ENCODE results near the gene MARCHF2.

Gene MARCHF2

GRCh38 chr19:8386990-8387389 lies 26.1 kb upstream of the MARCHF2 start:
- no peak for DNase-seq (ENCODE audit: extremely low read depth in 1 of 2, low read depth in 1 of 2)

GRCh38 chr19:8387688-8388611 lies 25.2 kb upstream of the MARCHF2 start:
- DNase-seq (ENCODE audit: extremely low read depth in 1 of 2, low read depth in 1 of 2), result no peak

DNA sequence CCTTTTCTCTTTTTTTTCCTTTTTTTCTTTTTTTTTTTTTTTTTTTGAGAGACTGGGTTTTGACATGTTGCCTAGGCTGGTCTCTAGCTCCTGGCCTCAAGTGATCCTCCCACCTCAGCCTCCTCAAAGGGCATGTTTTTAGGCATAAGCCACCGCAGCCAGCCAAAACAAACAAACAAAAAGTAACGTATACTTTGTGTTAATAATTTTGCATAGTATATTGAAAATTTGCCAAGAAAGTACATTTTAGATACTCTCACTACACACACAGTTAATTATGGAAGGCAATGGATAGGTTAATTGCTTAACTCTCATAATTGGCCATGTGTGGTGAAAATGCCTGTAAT lies 24.5 kb upstream of the MARCHF2 start:
- no peak for DNase-seq (ENCODE audit: extremely low read depth in 1 of 2, low read depth in 1 of 2)

DNA sequence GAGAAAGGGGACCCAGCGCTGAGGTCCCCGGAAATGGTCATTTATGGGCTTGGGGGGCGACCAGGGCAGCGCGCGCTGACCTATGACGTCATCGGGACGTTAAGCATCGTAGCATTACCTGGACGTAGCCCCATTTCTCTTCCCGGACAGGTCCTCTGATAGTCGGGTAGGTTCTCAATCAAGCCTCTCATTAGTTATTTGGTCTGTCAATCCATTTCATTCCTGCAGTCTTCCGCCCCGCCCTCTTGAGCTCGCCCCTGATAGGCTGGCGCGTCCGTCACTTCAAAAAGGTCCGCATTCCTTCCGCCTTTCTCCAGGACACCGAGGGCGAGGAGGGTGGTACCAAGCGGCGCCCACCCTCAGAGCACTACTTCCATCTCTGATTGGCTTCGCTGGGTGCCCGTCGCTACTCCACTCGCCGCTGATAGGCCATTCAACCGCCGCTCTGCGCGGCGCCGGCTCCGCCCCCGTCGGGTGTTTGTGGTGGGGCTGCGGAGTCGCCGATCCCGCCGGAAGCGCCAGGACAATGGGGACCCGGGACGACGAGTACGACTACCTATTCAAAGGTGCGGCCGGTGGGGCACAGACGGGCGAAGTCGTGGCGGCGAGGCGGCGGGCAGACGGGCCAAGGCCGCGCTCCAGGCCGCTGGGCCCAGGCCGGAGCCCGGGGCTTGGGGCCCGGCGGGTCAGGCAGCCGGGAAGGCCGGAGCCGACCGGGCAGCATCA lies 23.1 kb upstream of the MARCHF2 start, which contains the start of gene RAB11B:
Gene RAB11B, plus strand, starts transcription at position 470 of the 726 bp plus-strand sequence. Its CDS starts 57 bp downstream, at position 527.
- DNase-seq (ENCODE audit: extremely low read depth in 1 of 2, low read depth in 1 of 2), result peak; percentile 97 to 99

DNA sequence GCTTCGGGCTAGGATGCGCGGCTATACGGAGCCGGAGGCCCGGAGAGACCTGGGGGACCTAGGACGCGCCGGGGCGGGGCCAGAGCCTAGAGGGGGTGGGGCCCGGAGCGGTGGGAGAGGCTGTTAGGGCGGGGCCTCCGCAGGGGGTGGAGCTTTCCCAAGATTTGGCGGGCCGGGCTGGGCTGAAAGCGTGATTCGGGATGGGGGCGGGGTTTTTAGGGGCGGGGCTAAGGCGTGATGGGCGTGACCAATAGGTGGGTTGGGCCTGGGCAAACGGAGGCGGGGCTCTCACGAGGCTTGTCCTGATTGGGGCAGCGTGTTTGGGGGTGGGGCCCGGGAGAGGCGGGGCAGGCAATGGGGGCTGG lies 22.5 kb upstream of the MARCHF2 start:
- DNase-seq (ENCODE audit: extremely low read depth in 1 of 2, low read depth in 1 of 2), result peak; percentile 87 to 92

GRCh38 chr19:8391198-8392016 lies 21.7 kb upstream of the MARCHF2 start:
- DNase-seq (ENCODE audit: extremely low read depth in 1 of 2, low read depth in 1 of 2), result no peak

- no peak for DNase-seq (ENCODE audit: extremely low read depth in 1 of 2, low read depth in 1 of 2)
These were observed 21.0 kb upstream of the MARCHF2 start for GRCh38 chr19:8392017-8392591.

DNA sequence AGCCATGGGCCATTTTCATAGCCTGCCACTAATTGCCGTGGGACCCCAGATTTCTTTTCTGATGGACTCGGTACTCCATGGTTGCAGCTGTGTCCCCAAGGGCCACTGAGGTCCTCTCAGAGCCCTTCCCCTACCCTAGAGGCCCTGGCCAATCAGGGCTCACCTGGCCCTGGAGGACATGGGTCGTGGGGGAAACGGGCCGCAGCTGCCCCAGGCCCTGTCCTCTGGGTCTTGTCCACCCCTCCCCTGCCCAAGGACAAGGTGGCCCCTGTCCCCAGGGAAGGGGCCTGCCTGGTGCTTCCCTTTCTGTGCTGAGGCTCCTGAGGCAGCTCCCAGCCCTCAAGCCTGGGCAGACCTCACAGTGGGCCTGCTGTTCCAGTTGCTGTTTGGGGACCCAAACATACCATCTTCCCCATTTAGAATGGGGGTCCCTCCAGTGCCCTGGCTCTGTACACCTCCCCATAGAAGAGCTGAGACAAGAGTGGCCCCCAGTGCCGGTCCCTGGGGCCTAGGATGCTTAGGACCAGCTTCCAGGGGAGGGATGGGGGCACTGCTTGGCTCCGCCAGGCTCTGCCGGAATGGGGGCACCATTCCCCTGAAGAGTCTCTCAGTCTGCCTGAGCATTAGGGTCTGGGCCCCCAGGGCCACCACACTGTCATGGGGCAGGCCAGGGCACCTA lies 19.8 kb upstream of the MARCHF2 start:
- no peak for DNase-seq (ENCODE audit: extremely low read depth in 1 of 2, low read depth in 1 of 2)

DNA sequence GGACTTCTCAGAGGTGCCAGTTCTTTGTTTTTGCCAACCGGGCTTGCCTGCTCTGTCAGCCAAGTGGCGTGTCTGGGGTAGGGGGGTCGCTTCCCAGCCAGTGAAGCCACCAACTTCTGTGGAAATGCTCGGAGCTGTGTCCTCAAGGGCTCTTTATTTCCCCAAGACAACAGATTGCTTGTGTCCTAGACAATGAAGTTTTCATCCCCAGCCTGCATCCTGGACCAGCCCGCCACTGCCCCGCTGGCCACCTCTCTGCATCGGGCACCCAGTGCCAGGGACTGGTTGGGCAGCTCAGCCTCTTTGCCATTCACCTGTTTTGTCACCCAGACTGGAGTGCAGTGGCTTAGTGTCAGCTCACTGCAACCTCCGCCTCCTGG lies 19.2 kb upstream of the MARCHF2 start:
- no peak for DNase-seq (ENCODE audit: extremely low read depth in 1 of 2, low read depth in 1 of 2)

DNA sequence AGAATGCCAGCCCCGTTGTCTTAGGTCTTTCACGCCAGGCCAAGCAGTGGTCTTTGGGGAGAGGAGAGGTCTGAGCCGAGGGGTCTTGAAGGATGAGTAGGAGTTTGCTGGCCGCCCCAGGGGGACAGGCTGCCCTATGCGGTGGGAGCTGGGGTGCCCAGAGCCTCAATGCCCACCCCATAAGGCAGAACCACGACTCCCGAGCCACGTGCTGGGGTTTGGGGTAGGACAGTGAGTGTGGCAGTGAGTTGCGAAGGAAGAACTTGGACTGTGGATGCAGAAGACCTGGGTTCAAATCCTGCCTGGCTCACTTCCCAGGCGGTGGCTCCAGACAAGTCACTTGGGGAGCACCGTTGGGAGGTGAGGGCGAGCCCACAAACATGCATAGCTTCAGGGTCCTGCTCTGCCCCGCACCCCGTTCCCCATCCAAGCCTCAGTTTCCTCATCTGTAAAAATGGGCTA lies 17.5 kb upstream of the MARCHF2 start:
- DNase-seq (ENCODE audit: extremely low read depth in 1 of 2, low read depth in 1 of 2), result no peak

GRCh38 chr19:8396185-8396562 lies 16.9 kb upstream of the MARCHF2 start:
- DNase-seq (ENCODE audit: extremely low read depth in 1 of 2, low read depth in 1 of 2), result no peak

DNA sequence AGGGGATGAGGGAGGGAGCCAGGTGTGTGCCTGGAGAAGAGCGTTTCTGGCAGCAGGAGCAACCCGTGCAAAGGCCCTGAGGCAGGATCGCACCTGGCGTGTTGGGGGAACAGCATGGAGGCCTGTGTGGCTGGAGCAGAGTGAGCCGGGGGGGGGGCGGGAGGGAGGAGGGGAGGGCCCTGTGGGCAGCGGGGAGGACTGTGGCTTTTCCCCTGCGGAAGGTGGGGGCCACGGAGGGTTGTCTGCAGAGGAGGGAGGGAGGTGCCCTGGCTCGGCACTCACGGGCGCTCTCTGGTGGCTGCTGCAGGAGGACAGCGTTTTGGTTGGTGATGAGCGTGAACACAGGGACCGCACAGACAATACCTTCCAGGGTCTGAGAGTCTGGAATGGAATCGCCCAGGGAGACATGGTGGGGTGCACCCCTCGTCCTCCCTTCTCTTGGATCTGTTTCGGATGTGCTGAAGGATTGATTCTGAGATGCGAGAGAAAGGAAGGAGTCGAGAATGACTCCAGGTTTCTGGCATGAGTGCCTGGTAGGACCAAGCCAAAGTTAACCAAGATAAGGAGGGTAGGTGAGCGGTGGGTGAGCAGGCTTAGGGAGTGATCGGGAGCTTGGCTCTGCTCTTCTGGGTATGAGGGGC lies 16.4 kb upstream of the MARCHF2 start:
- DNase-seq (ENCODE audit: extremely low read depth in 1 of 2, low read depth in 1 of 2), result peak; percentile 27 to 59

DNA sequence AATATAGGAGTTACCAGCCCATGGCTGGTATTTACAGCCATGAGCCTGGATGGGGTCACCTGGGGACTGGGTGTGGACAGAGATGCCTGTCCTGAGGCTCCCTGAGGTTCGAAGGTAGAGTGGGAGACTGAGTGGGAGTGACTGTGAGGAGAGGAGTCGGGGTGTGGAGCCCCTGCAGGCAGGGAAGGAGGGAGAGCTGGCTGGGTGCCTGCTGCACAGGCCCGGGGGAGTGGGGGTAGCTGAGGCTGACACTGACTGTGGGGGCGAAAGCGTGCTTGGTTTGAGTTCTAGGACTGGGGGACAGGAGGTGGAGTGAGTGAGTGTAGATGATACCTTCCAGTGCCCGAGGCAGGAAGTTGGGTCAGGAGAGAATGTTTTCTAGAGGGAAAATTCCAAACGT lies 15.8 kb upstream of the MARCHF2 start:
- no peak for DNase-seq (ENCODE audit: extremely low read depth in 1 of 2, low read depth in 1 of 2)

GRCh38 chr19:8397746-8398310 lies 15.3 kb upstream of the MARCHF2 start:
- DNase-seq (ENCODE audit: extremely low read depth in 1 of 2, low read depth in 1 of 2), result no peak

- DNase-seq (ENCODE audit: extremely low read depth in 1 of 2, low read depth in 1 of 2), result no peak
These were observed 14.8 kb upstream of the MARCHF2 start for GRCh38 chr19:8398311-8398771.

DNA sequence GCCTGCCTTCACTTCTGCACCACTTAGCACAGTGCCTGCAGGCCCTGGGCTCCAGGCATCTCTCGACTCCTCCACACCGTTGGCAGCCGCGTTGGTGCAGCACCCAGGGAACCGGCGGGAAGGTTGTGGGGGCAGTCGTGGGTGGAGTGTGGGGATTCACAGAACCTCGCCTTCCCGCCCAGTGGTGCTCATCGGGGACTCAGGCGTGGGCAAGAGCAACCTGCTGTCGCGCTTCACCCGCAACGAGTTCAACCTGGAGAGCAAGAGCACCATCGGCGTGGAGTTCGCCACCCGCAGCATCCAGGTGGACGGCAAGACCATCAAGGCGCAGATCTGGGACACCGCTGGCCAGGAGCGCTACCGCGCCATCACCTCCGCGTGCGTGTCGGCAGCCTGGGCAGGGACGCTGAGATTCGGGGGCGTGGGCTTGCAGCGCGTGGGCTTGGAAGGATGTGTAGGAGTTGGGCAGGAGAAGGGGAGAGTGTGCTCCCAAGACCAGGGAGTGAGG lies 13.4 kb upstream of the MARCHF2 start:
- no peak for DNase-seq (ENCODE audit: extremely low read depth in 1 of 2, low read depth in 1 of 2)

GRCh38 chr19:8401981-8402411 lies 11.1 kb upstream of the MARCHF2 start:
- no peak for DNase-seq (ENCODE audit: extremely low read depth in 1 of 2, low read depth in 1 of 2)

DNA sequence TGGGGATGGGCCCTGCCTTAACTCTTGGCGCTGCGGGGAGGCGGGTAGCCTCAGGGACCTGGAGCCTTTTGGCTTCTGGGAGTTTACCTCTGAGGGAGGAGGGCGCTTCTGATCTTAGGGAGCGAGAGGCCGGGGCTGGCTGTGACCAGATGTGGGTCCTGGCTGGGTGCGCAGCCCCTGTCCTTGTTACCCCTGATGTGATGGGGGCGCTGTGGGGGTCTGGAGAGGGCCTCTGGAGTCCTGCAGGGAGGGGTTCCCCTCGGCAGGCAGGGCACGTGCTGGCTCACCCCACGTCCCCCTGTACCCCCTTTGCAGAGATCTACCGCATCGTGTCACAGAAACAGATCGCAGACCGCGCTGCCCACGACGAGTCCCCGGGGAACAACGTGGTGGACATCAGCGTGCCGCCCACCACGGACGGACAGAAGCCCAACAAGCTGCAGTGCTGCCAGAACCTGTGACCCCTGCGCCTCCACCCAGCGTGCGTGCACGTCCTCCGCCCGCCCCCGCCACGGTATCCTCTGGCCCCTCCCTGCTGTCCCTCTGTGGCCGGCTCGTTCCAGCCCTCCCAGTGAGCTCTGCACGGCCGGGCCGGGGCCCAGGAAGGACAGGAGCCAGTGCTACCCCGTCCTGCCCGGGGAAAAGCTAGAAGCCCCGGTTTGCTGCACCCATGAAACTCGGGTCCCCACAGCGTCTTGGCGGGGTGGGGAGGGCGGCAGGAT lies 9.8 kb upstream of the MARCHF2 start:
- no peak for DNase-seq (ENCODE audit: extremely low read depth in 1 of 2, low read depth in 1 of 2)

DNA sequence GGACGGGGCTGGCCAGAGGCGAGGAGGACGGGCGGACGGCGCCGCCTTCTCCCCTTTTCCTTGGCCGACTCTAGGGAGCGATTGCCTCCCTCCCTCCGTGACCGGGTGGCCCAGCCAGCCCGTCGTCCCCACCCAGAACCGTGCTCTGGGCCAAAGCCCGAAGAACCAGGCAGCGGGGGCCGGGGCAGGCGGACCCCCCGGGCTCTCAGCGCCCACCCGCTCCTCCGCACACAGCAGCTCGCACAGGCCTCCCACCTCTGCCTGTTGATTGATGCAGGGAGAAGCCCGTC lies 9.3 kb upstream of the MARCHF2 start:
- DNase-seq (ENCODE audit: extremely low read depth in 1 of 2, low read depth in 1 of 2), result no peak

Measured in stimulated activated CD8-positive, alpha-beta memory T cell treated with anti-CD3 and anti-CD28 coated beads, Interleukin-7, amount 100 ng/mL, for 48 hours (primary cell).